Measurements from ENCODE around the gene POLRMT. TPM values are rescaled to one million over a fixed set of nuclear protein-coding genes. Genes with fewer than 3 reads are reported as not detected.
"Not testable (repeated sequence)": the region's sequence is repeated elsewhere in the genome, so short reads cannot be mapped to it uniquely, and the experiment has no call there.

POLRMT gene
- total RNA-seq, 6 experiments from 2014 or later, result 29.9 to 44.2 (median 34.7) TPM

- peaks cover 5% of the 10 kb centered on the region for H3K27me3 Mint-ChIP-seq (ENCODE audit: insufficient read depth)
- H3K36me3 Mint-ChIP-seq (ENCODE audit: low read depth), result no peaks in the 10 kb centered on the region
- TF ChIP-seq CTCF (IDR thresholded peaks at IDR 0.05), result no peak
- H3K4me3 Mint-ChIP-seq, result no peak overlapping the region
- H3K27ac Mint-ChIP-seq, result no peak overlapping the region
- DNase-seq, result no peak
- H3K4me1 Mint-ChIP-seq (ENCODE audit: low read depth), result peaks cover 18% of the 10 kb centered on the region
- H3K9me3 Mint-ChIP-seq, result no peaks in the 10 kb centered on the region
Measured at GRCh38 chr19:609004-609346, 24.4 kb downstream of the POLRMT start.

- Mint-ChIP-seq H3K9me3 (no peaks in the 10 kb centered on the region), H3K4me3 (no peak overlapping the region), H3K36me3 (ENCODE audit: low read depth) (no peaks in the 10 kb centered on the region), H3K27me3 (ENCODE audit: insufficient read depth) (peaks cover 5% of the 10 kb centered on the region), H3K4me1 (ENCODE audit: low read depth) (peaks cover 18% of the 10 kb centered on the region), H3K27ac (no peak overlapping the region)
- no peak for DNase-seq
- TF ChIP-seq CTCF (IDR thresholded peaks at IDR 0.05), result no peak
Measured at GRCh38 chr19:608155-609003, 25.0 kb downstream of the POLRMT start.

- Mint-ChIP-seq H3K27me3 (ENCODE audit: insufficient read depth) (peaks cover 2% of the 10 kb centered on the region; the same call in 1 of the 2 replicates), H3K4me1 (ENCODE audit: low read depth) (peaks cover 18% of the 10 kb centered on the region), H3K27ac (no peak overlapping the region), H3K9me3 (0 out of 2 replicates have a peak, but pooled peaks cover 2% of the 10 kb centered on the region), H3K4me3 (no peak overlapping the region), H3K36me3 (ENCODE audit: low read depth) (0 out of 2 replicates have a peak, but pooled peaks cover 2% of the 10 kb centered on the region)
- TF ChIP-seq CTCF (IDR thresholded peaks at IDR 0.05), result no peak
- DNase-seq, result no peak
Measured at GRCh38 chr19:607301-608154, 25.8 kb downstream of the POLRMT start.

- not testable (repeated sequence) for H3K4me3 Mint-ChIP-seq; H3K9me3 Mint-ChIP-seq; H3K4me1 Mint-ChIP-seq (ENCODE audit: low read depth); H3K27me3 Mint-ChIP-seq (ENCODE audit: insufficient read depth); H3K27ac Mint-ChIP-seq; H3K36me3 Mint-ChIP-seq (ENCODE audit: low read depth); DNase-seq
- TF ChIP-seq CTCF (IDR thresholded peaks at IDR 0.05), result peak; percentile 32; the same call in 1 of the 2 replicates
Measured at GRCh38 chr19:605061-605971, 28.0 kb downstream of the POLRMT start.

- Mint-ChIP-seq H3K27me3 (ENCODE audit: insufficient read depth) (peaks cover 11% of the 10 kb centered on the region), H3K36me3 (ENCODE audit: low read depth) (peaks cover 4% of the 10 kb centered on the region; the same call in 1 of the 2 replicates), H3K4me3 (no peak overlapping the region), H3K4me1 (ENCODE audit: low read depth) (no peaks in the 10 kb centered on the region), H3K27ac (no peak overlapping the region), H3K9me3 (0 out of 2 replicates have a peak, but pooled peaks cover 4% of the 10 kb centered on the region)
- DNase-seq, result no peak
- TF ChIP-seq CTCF (IDR thresholded peaks at IDR 0.05), result no peak
Measured at GRCh38 chr19:604355-604754, 29.0 kb downstream of the POLRMT start.

- not testable (repeated sequence) for H3K4me1 Mint-ChIP-seq (ENCODE audit: low read depth); H3K4me3 Mint-ChIP-seq; H3K36me3 Mint-ChIP-seq (ENCODE audit: low read depth); H3K27ac Mint-ChIP-seq; DNase-seq; H3K9me3 Mint-ChIP-seq
- peaks cover 12% of the 10 kb centered on the region for H3K27me3 Mint-ChIP-seq (ENCODE audit: insufficient read depth)
Measured at GRCh38 chr19:603779-604178, 29.6 kb downstream of the POLRMT start.

GRCh38 chr19:603302-603639, 30.1 kb downstream of the POLRMT start:
- not testable (repeated sequence) for DNase-seq; H3K36me3 Mint-ChIP-seq (ENCODE audit: low read depth); H3K4me1 Mint-ChIP-seq (ENCODE audit: low read depth); H3K27ac Mint-ChIP-seq; H3K4me3 Mint-ChIP-seq; H3K9me3 Mint-ChIP-seq
- H3K27me3 Mint-ChIP-seq (ENCODE audit: insufficient read depth), result peaks cover 12% of the 10 kb centered on the region

All from HFFc6 (cell line).